ENCODE data around the gene NOL4L.

NOL4L gene

GRCh38 chr20:32455171-32455900, 129.8 kb downstream of the NOL4L start:
- DNase-seq = no peak

- no peak for DNase-seq
Measured at GRCh38 chr20:32454164-32455145, 130.7 kb downstream of the NOL4L start.

- no peak for DNase-seq
Measured at GRCh38 chr20:32453467-32454163, 131.5 kb downstream of the NOL4L start.

GRCh38 chr20:32452776-32453466, 132.2 kb downstream of the NOL4L start:
- no peak for DNase-seq

- DNase-seq = no peak
Measured at GRCh38 chr20:32451682-32452461, 133.3 kb downstream of the NOL4L start.

GRCh38 chr20:32451340-32451681, 133.8 kb downstream of the NOL4L start:
- no peak for DNase-seq

GRCh38 chr20:32450484-32451061, 134.6 kb downstream of the NOL4L start:
- DNase-seq = no peak

- peak in 3 of 4 experiments; percentile 17 to 38 (median 34) for DNase-seq
Measured at GRCh38 chr20:32449890-32450401, 135.2 kb downstream of the NOL4L start.

GRCh38 chr20:32449057-32449889, 135.9 kb downstream of the NOL4L start:
- peak; percentile 55 to 81 (median 74) for DNase-seq

- DNase-seq = no peak
Measured at GRCh38 chr20:32448306-32449056, 136.7 kb downstream of the NOL4L start.

- no peak for DNase-seq
Measured at GRCh38 chr20:32447136-32448027, 137.8 kb downstream of the NOL4L start.

GRCh38 chr20:32446301-32447100, 138.6 kb downstream of the NOL4L start:
- no peak for DNase-seq

- no peak for DNase-seq
Measured at GRCh38 chr20:32445539-32446273, 139.4 kb downstream of the NOL4L start.

GRCh38 chr20:32444474-32445220, 140.5 kb downstream of the NOL4L start:
- DNase-seq = no peak

- DNase-seq = no peak
Measured at GRCh38 chr20:32443386-32443974, 141.7 kb downstream of the NOL4L start.
